Spinal cord (tissue), 10 donors: ENCODE measurements around the gene KRT79. TPM values are rescaled to one million over a fixed set of nuclear protein-coding genes. Genes with fewer than 3 reads are reported as not detected.
"Not testable (repeated sequence)": the region's sequence is repeated elsewhere in the genome, so short reads cannot be mapped to it uniquely, and the experiment has no call there.

Source experiments
- DNase-seq, 6 donors: peaks; one replicate each; pipeline versions ENCODE4 v3.0.0 to v3.0.0-alpha.2; 2013 to 2015; ENCODE audit warnings: low spot score in 6 of 6, low read depth in 4 of 6
- H3K27ac ChIP-seq: one replicate; pipeline ENCODE4 v1.5.1; 2013; ENCODE audit warnings: low read depth, low read length, control low read depth
- H3K27me3 ChIP-seq: one replicate; pipeline ENCODE4 v1.6.1; 2013; ENCODE audit warnings: low read length; ENCODE audit not compliant: control insufficient read depth, insufficient read depth
- H3K36me3 ChIP-seq: one replicate; pipeline ENCODE4 v1.6.1; 2013; ENCODE audit warnings: low read length; ENCODE audit not compliant: control insufficient read depth, insufficient read depth
- H3K4me1 ChIP-seq: one replicate; pipeline ENCODE4 v1.6.1; 2013; ENCODE audit warnings: low read length; ENCODE audit not compliant: control insufficient read depth, insufficient read depth
- H3K4me3 ChIP-seq: one replicate; pipeline ENCODE4 v1.5.1; 2013; ENCODE audit warnings: low read depth, low read length, control low read depth
- H3K9me3 ChIP-seq: one replicate; pipeline ENCODE4 v1.6.1; 2013; ENCODE audit warnings: low read length; ENCODE audit not compliant: control insufficient read depth, insufficient read depth
- WGBS: methylation state at CpG from one replicate; pipeline ENCODE4 v1.1.5; 2013; ENCODE audit warnings: missing lambda C conversion rate; ENCODE audit not compliant: insufficient coverage; 5-methylcytosine and 5-hydroxymethylcytosine counted together
- polyA plus RNA-seq, 2 donors: library from polyadenylated mRNA; unstranded; fragments of 120-200 nt; gene quantifications; one replicate each; pipeline ENCODE4 v1.2.1, GENCODE V29; 2013; ENCODE audit not compliant: insufficient read length in 2 of 2
- total RNA-seq, 2 donors: library from RNA; depleted of rRNA in 1 of 2; stranded (reverse); fragments of 120-200 nt in 1 of 2; fragments of >200 nt in 1 of 2; gene quantifications; one replicate each; pipeline versions ENCODE4 v1.2.3 to v1.2.4, GENCODE V29; 2013 to 2014
- donor health status: healthy.

KRT79 gene
- total and polyA plus RNA-seq, 4 donors: 0.10 to 1.4 (median 0.83) TPM

GRCh38 chr12:52798671-52799504 is 35.2 kb downstream of the KRT79 start:
- Histone ChIP-seq H3K4me3 (no peak overlapping the region), H3K27ac (no peak overlapping the region), H3K36me3 (no peaks in the 10 kb centered on the region), H3K4me1 (peaks cover 1% of the 10 kb centered on the region), H3K27me3 (no peaks in the 10 kb centered on the region), H3K9me3 (no peaks in the 10 kb centered on the region)
- no peak for DNase-seq
- WGBS: 76% methylated on average over 5 of the region's 7 CpGs

DNA sequence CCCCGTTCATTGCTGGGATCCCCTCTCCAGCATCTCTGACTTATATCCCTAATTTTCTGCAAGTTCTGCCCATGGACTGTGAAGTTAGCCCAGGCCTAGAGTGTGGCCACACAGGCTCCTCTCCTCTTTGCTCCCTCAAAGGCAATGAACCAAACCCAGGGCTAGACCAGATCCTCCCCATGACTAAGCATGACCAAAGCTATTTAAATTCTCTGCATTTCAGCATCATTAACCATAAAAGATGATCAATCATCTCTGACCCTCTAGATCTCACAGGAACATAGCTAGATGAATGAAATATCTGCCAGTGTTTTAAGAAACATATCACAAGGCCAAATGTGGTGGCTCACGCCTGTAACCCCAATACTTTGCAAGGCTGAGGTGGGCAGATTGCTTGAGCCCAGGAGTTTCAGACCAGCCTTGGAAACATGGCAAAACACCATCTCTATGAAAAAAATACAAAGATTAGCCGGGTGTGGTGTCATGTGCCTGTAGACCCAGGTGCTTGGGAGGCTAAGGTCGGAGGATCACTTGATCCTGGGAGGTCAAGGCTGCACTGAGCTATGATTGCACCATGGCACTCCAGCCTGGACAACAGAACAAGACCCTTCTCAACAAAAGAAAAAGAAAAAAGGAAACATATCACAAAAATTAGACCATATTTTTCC is 36.0 kb downstream of the KRT79 start:
- WGBS: 88% methylated on average over 2 of the region's 4 CpGs
- Histone ChIP-seq H3K36me3 (no peaks in the 10 kb centered on the region), H3K27ac (no peak overlapping the region), H3K4me3 (no peak overlapping the region), H3K4me1 (no peaks in the 10 kb centered on the region), H3K9me3 (no peaks in the 10 kb centered on the region), H3K27me3 (no peaks in the 10 kb centered on the region)
- no peak for DNase-seq

DNA sequence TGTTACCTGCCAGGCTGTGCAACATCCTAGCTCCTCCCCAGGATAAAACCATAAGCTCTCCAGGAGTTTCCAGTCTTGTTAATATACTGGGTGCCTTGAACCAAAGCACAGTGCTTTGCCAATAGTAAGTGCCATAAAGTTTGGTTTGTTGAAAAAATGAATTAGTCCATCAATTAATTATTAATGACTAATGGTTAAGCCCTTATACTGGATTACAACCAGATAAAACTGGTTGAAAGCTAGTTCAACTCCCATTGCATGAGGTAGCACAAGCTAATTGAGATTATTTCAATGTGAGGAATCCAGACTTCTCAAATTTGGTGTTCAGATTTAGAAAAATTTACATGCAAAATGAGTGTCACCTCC is 36.6 kb downstream of the KRT79 start:
- H3K27me3 ChIP-seq: no peaks in the 10 kb centered on the region
- no peaks in the 10 kb centered on the region for H3K4me1 ChIP-seq
- no peak overlapping the region for H3K27ac ChIP-seq
- no peaks in the 10 kb centered on the region for H3K36me3 ChIP-seq
- no peak overlapping the region for H3K4me3 ChIP-seq
- no peaks in the 10 kb centered on the region for H3K9me3 ChIP-seq
- DNase-seq: no peak

GRCh38 chr12:52796839-52797528 is 37.1 kb downstream of the KRT79 start:
- H3K9me3 ChIP-seq: no peaks in the 10 kb centered on the region
- 100% methylated on average over 2 of the region's 3 CpGs for WGBS
- no peaks in the 10 kb centered on the region for H3K27me3 ChIP-seq
- no peak overlapping the region for H3K27ac ChIP-seq
- H3K4me1 ChIP-seq: no peaks in the 10 kb centered on the region
- H3K36me3 ChIP-seq: no peaks in the 10 kb centered on the region
- no peak for DNase-seq
- no peak overlapping the region for H3K4me3 ChIP-seq

DNA sequence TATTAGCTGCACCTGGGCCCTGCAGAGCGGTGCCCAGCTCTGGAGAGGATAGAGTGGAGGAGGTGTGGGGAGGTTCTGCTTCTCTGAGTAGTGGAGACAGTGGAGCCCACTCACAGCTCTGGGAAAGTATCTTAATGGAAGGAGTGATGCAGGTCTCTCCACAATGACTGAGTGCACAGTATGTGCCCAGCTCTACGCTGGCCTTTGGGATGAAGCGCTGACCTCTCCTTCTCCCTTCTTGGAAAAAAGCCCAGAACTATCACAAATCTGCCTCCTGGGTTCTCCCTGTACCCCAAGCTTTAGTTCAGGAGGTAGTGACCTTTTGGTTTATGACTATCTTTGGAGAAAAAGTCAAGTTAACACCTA is 37.7 kb downstream of the KRT79 start:
- Histone ChIP-seq H3K27me3 (no peaks in the 10 kb centered on the region), H3K4me3 (no peak overlapping the region), H3K27ac (no peak overlapping the region), H3K9me3 (no peaks in the 10 kb centered on the region), H3K4me1 (no peaks in the 10 kb centered on the region), H3K36me3 (no peaks in the 10 kb centered on the region)
- no peak for DNase-seq
- 94% methylated on average over 3 of the region's 3 CpGs for WGBS

- Histone ChIP-seq H3K27me3 (peaks cover 2% of the 10 kb centered on the region), H3K36me3 (no peaks in the 10 kb centered on the region), H3K27ac (no peak within 1 kb of the TSS), H3K9me3 (no peaks in the 10 kb centered on the region), H3K4me3 (no peak within 1 kb of the TSS), H3K4me1 (no peaks in the 10 kb centered on the region)
- DNase-seq: no peak
- 90% methylated on average over 16 of the region's 17 CpGs for WGBS
These were observed 38.2 kb downstream of the KRT79 start, which contains the start of gene KRT3 for GRCh38 chr12:52795694-52796428. Gene KRT3, minus strand, starts transcription at chr12:52796117. Its CDS starts 75 bp downstream, at chr12:52796042.

DNA sequence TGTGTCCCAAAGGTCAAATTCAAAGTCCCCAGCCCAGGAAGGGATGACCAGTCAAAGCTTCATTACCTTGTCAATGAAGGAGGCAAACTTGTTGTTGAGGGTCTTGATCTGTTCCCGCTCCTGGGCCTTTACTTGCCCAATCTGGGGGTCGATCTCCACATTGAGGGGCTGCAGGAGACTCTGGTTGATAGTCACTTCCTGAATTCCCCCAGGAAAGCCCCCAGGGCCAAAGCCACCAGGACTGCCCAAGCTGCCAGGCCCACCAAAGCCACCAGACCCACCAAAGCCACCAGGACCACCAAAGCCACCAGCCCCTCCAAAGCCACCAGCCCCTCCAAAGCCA is 38.8 kb downstream of the KRT79 start:
- H3K36me3 ChIP-seq, H3K9me3 ChIP-seq, DNase-seq, H3K27me3 ChIP-seq, H3K4me3 ChIP-seq, H3K4me1 ChIP-seq, H3K27ac ChIP-seq: not testable (repeated sequence)
- whole genome bisulfite sequencing: 94% methylated on average over 2 of the region's 2 CpGs

- peaks cover 12% of the 10 kb centered on the region for H3K27me3 ChIP-seq
- H3K4me3 ChIP-seq: no peak overlapping the region
- 93% methylated on average over 4 of the region's 5 CpGs for WGBS
- no peak for DNase-seq
- no peaks in the 10 kb centered on the region for H3K36me3 ChIP-seq
- peaks cover 6% of the 10 kb centered on the region for H3K4me1 ChIP-seq
- no peak overlapping the region for H3K27ac ChIP-seq
- H3K9me3 ChIP-seq: no peaks in the 10 kb centered on the region
These were observed 39.4 kb downstream of the KRT79 start for GRCh38 chr12:52794479-52795331.
